Bronchial epithelial cell (primary cell): ENCODE data around the gene SIRT5. TPM values are rescaled to one million over a fixed set of nuclear protein-coding genes. Genes with fewer than 3 reads are reported as not detected.

Experiments used
- DNase-seq: peaks from one replicate; pipeline ENCODE4 v3.0.0-alpha.2; 2010; ENCODE audit warnings: low read depth
- FAIRE-seq: peaks from 2 replicates; lab custom pipeline; 2011; peaks lifted over from hg19 to GRCh38; lab: Jason Lieb, UNC
- H3K27me3 ChIP-seq: 2 replicates; pipeline ENCODE4 v1.5.1; 2011; ENCODE audit warnings: low read length; ENCODE audit not compliant: control insufficient read depth, insufficient read depth
- H3K36me3 ChIP-seq: 2 replicates; pipeline ENCODE4 v1.5.1; 2011; ENCODE audit warnings: low read length; ENCODE audit not compliant: control insufficient read depth, insufficient read depth
- H3K4me3 ChIP-seq: 2 replicates; pipeline ENCODE4 v1.5.1; 2011; ENCODE audit warnings: mild to moderate bottlenecking, low read depth, low read length, control low read depth
- CTCF ChIP-seq: IDR thresholded peaks from 2 replicates; pipeline ENCODE4 v1.5.1; 2011; ENCODE audit warnings: mild to moderate bottlenecking, moderate library complexity, low read length, control low read depth, inconsistent platforms; ENCODE audit not compliant: insufficient read depth, severe bottlenecking
- total RNA-seq: library from RNA; depleted of rRNA; stranded (reverse); fragments of >200 nt; gene quantifications from 2 replicates; pipeline ENCODE4 v1.2.1, GENCODE V29; 2014

SIRT5 gene
- total RNA-seq, 1 donor from 2014 or later, result 10.8 TPM

- Histone ChIP-seq H3K27me3 (no peaks in the 10 kb centered on the region), H3K36me3 (no peaks in the 10 kb centered on the region), H3K4me3 (no peak overlapping the region)
- TF ChIP-seq CTCF, result no peak
- DNase-seq (no peak), FAIRE-seq (no peak)
Observed at GRCh38 chr6:13536796-13537526, 37.4 kb upstream of the SIRT5 start.

- FAIRE-seq, result no peak
- DNase-seq, result no peak
- no peak for TF ChIP-seq CTCF
- Histone ChIP-seq H3K4me3 (no peak overlapping the region), H3K27me3 (no peaks in the 10 kb centered on the region), H3K36me3 (no peaks in the 10 kb centered on the region)
Observed at GRCh38 chr6:13537527-13537897, 36.9 kb upstream of the SIRT5 start.

GRCh38 chr6:13538084-13538483, 36.3 kb upstream of the SIRT5 start:
- peak; percentile 38 for TF ChIP-seq CTCF
- Histone ChIP-seq H3K27me3 (no peaks in the 10 kb centered on the region), H3K36me3 (no peaks in the 10 kb centered on the region), H3K4me3 (no peak overlapping the region)
- DNase-seq (peak; percentile 61), FAIRE-seq (no peak)

GRCh38 chr6:13538600-13538999, 35.8 kb upstream of the SIRT5 start:
- FAIRE-seq, result no peak

GRCh38 chr6:13539572-13539971, 34.8 kb upstream of the SIRT5 start:
- no peak for FAIRE-seq

More at GRCh38 chr6:13538600-13538999, 35.8 kb upstream of the SIRT5 start:
- TF ChIP-seq CTCF, result no peak
- DNase-seq, result no peak
- H3K4me3 ChIP-seq, result no peak overlapping the region
- H3K36me3 ChIP-seq, result no peaks in the 10 kb centered on the region
- H3K27me3 ChIP-seq, result no peaks in the 10 kb centered on the region

More at GRCh38 chr6:13539572-13539971, 34.8 kb upstream of the SIRT5 start:
- TF ChIP-seq CTCF, result no peak
- Histone ChIP-seq H3K36me3 (no peaks in the 10 kb centered on the region), H3K4me3 (no peak overlapping the region), H3K27me3 (no peaks in the 10 kb centered on the region)
- DNase-seq, result no peak
